GM20000 (cell line): Measurements from ENCODE around the gene DHCR24.

Source experiments
- DNase-seq: peaks from one replicate; pipeline ENCODE4 v3.0.0; 2012; ENCODE audit warnings: low spot score
- CTCF ChIP-seq: IDR thresholded peaks from 2 replicates; pipeline ENCODE4 v1.5.1; 2012; ENCODE audit warnings: mild to moderate bottlenecking, control low read depth; ENCODE audit errors: extremely low read depth, missing control alignments

DHCR24 gene

GRCh38 chr1:54803761-54804470 is 83.1 kb downstream of the DHCR24 start:
- no peak for DNase-seq
- no peak for TF ChIP-seq CTCF

GRCh38 chr1:54800899-54801759 is 85.9 kb downstream of the DHCR24 start, which contains the start of gene TTC22:
Gene TTC22 (minus strand): TSS chr1:54801323. CDS start chr1:54801163, 160 bp downstream.
- DNase-seq = peak; percentile 89
- TF ChIP-seq CTCF = peak; percentile 58

GRCh38 chr1:54800041-54800898 is 86.7 kb downstream of the DHCR24 start:
- DNase-seq = no peak
- TF ChIP-seq CTCF = no peak
